Measurements from ENCODE around the gene TMEM259. TPM values are rescaled to one million over a fixed set of nuclear protein-coding genes. Genes with fewer than 3 reads are reported as not detected.
A peak's percentile ranks its signal among the peaks of the same experiment; 100 is the strongest.

Gene TMEM259
- total and polyA plus RNA-seq, 2 of the 8 experiments (the other 6 are each of a cell fraction or from before 2014, with no cell fraction given): 140 to 243 TPM

- H2BK5ac ChIP-seq (ENCODE audit: low read depth, low read length): no peak overlapping the region
- H4K5ac ChIP-seq (ENCODE audit: insufficient read length, low read depth, low read length): no peak overlapping the region
- POLR2A ChIA-PET (ENCODE audit: partially characterized antibody): interaction anchor here (0.9 to 2.3 kb wide), 6 partner anchors 9 to 57 kb away, joined by 3 to 13 read pairs (median 6); partner anchors contain the start of gene WDR18
- peaks cover 12 to 56% (median 33%) of the 10 kb centered on the region in 4 experiments for H3K36me3 ChIP-seq (ENCODE audit: control insufficient read depth in 2 of 4, insufficient read depth in 4 of 4, low read length in 3 of 4)
- no peaks in the 10 kb centered on the region for H3K79me1 ChIP-seq (ENCODE audit: low read depth, low read length)
- no peak overlapping the region for H2AK5ac ChIP-seq (ENCODE audit: low read depth, low read length)
- no peak overlapping the region for H2BK120ac ChIP-seq (replicated peaks; ENCODE audit: low read depth, low read length)
- no peak overlapping the region for H3K18ac ChIP-seq (ENCODE audit: extremely low read depth, low read length)
- H3K23me2 ChIP-seq (ENCODE audit: low read depth, low read length): no peaks in the 10 kb centered on the region
- H3K56ac ChIP-seq (replicated peaks; ENCODE audit: insufficient read length, low read depth, low read length): no peak overlapping the region
- H3K79me2 ChIP-seq (ENCODE audit: control insufficient read depth in 1 of 2, insufficient read depth in 2 of 2, low read length in 2 of 2): no peaks in the 10 kb centered on the region
- no peak overlapping the region for H4K91ac ChIP-seq (replicated peaks; ENCODE audit: insufficient read length, low read length)
- H3K27me3 ChIP-seq (replicated peaks in 1 of 4; ENCODE audit: control insufficient read depth in 3 of 4, extremely low read depth in 1 of 4, insufficient read depth in 3 of 4, low read length in 3 of 4): no peaks in the 10 kb centered on the region
- no peak overlapping the region for H2BK15ac ChIP-seq (ENCODE audit: low read length)
- no peak overlapping the region for H3K4ac ChIP-seq (replicated peaks; ENCODE audit: insufficient read length, low read depth, low read length)
- no peak for FAIRE-seq
- no peak overlapping the region for H3K9ac ChIP-seq (replicated peaks in 1 of 4; ENCODE audit: extremely low read depth in 1 of 4, low read depth in 3 of 4, low read length in 3 of 4)
- no peak overlapping the region for H3K27ac ChIP-seq (ENCODE audit: low read depth, low read length)
- 89% methylated on average over 14 of the region's 14 CpGs; no CpG with 5 or more reads in 1 of the 2 experiments for WGBS, 2 experiments (ENCODE audit: extremely low coverage in 1 of 2, insufficient coverage in 1 of 2, insufficient read length in 1 of 2, insufficient replicate concordance in 2 of 2, low coverage in 1 of 2, low lambda C conversion rate in 2 of 2, missing lambda C conversion rate in 1 of 2)
- H3K23ac ChIP-seq (ENCODE audit: insufficient read length): no peak overlapping the region
- H4K20me1 ChIP-seq (replicated peaks in 1 of 2; ENCODE audit: control insufficient read depth in 1 of 2, insufficient read depth in 2 of 2, low read length in 2 of 2): no peaks in the 10 kb centered on the region
- H3K14ac ChIP-seq (ENCODE audit: insufficient read length): no peak overlapping the region
- peaks cover 0 to 3% (median 0%) of the 10 kb centered on the region in 4 experiments; a peak in 1 of 7 replicates for H3K4me1 ChIP-seq (replicated peaks in 1 of 4; ENCODE audit: control insufficient read depth in 3 of 4, insufficient read depth in 4 of 4, low read length in 3 of 4)
- CTCF ChIA-PET (ENCODE audit: partially characterized antibody): interaction anchor here (0.6 to 3.3 kb wide), 27 partner anchors 9 to 791 kb away, joined by 3 to 62 read pairs (median 3); partner anchors contain the start of genes ARHGAP45 and WDR18
- peak in 1 of 2 experiments; percentile 63 for DNase-seq (ENCODE audit: low read depth in 1 of 2, low spot score in 2 of 2)
- no peak overlapping the region for H3K4me2 ChIP-seq (ENCODE audit: insufficient read depth in 1 of 2, low read depth in 2 of 2, low read length in 2 of 2)
- H2AFZ ChIP-seq (ENCODE audit: low read length): no peak overlapping the region
- H3K9me3 ChIP-seq (ENCODE audit: insufficient read depth in 2 of 2, low read depth in 1 of 2, low read length in 1 of 2): peaks cover 5 to 15% of the 10 kb centered on the region in 2 experiments
- H3K4me3 ChIP-seq (ENCODE audit: extremely low read depth in 1 of 4, insufficient read depth in 2 of 4, low read depth in 3 of 4, low read length in 4 of 4): no peak overlapping the region
- no peak overlapping the region; the same call in 1 of the 2 replicates for H4K8ac ChIP-seq (ENCODE audit: extremely low read depth, insufficient read depth, low read length)
- no peak overlapping the region for H2BK12ac ChIP-seq (ENCODE audit: low read depth, low read length)
- no peak overlapping the region for H2BK20ac ChIP-seq (ENCODE audit: low read length)
- TF ChIP-seq NRF1 (IDR thresholded peaks at IDR 0.05; ENCODE audit: low read depth, low read length) (no peak), HDAC2 (IDR thresholded peaks at IDR 0.05; ENCODE audit: borderline replicate concordance in 1 of 2, low read depth in 2 of 2, low read length in 2 of 2) (no peak), CBX8 (IDR thresholded peaks at IDR 0.05; ENCODE audit: borderline replicate concordance, low read depth, low read length) (no peak), JUND (IDR thresholded peaks at IDR 0.05; ENCODE audit: low read length) (no peak), CHD1 (IDR thresholded peaks at IDR 0.05; ENCODE audit: low read depth, low read length) (no peak), CTCF (IDR thresholded peaks at IDR 0.05; ENCODE audit: control extremely low read depth in 1 of 3, insufficient read depth in 1 of 3, low read depth in 1 of 3, low read length in 3 of 3) (peak; percentile 79 to 90 (median 79)), E2F6 (IDR thresholded peaks at IDR 0.05) (no peak), TCF12 (IDR thresholded peaks at IDR 0.05; ENCODE audit: low read depth, low read length) (peak; percentile 50; the same call in 1 of the 2 replicates)
Observed at GRCh38 chr19:970695-971094, 50.2 kb downstream of the TMEM259 start.

All from H1 (cell line).